HG03045 (cell line): ENCODE measurements around the gene IFT20.
A peak's percentile ranks its signal among the peaks of the same experiment; 100 is the strongest.

Source experiments
- ATAC-seq: cut with Tn5 transposase; IDR thresholded peaks from one replicate; pipeline ENCODE4 v1.9.1; 2021; ENCODE audit warnings: mild to moderate bottlenecking, moderate library complexity; ENCODE audit not compliant: unreplicated experiment

Gene IFT20

DNA sequence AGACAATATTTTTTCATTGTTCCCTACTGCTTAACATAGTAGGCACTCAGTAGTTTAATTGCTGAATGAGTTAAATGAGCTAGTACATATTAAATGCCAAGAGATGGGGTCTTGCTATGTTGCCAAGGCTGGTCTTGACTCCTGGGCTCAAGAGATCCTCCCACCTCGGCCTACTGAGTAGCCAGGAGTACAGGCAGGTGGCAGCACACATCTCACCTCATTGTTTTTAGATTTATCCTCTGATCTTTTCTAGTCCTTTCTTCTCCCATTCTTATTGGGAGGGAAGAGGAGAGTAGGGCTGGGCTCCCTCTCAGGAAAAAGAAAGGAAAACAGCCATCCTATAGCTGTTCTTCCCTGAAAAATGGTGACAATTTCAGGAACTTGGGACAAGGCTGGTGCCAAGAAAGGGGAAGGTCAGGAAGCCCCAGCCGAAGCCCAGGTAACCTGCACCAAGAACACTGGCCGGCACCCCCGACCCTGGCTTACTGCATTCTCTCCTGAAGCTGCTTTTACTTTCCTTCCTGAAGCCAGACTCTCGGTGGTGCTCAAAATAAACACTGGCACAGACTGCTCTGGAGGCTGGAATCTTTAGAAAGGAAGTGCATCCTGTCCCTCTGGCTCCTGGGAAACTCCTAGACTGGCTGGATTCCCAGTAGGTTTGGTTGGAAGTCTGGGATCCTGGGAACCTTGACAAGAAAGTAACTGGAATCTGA, 2.9 kb upstream of the IFT20 start:
- no peak for ATAC-seq

DNA sequence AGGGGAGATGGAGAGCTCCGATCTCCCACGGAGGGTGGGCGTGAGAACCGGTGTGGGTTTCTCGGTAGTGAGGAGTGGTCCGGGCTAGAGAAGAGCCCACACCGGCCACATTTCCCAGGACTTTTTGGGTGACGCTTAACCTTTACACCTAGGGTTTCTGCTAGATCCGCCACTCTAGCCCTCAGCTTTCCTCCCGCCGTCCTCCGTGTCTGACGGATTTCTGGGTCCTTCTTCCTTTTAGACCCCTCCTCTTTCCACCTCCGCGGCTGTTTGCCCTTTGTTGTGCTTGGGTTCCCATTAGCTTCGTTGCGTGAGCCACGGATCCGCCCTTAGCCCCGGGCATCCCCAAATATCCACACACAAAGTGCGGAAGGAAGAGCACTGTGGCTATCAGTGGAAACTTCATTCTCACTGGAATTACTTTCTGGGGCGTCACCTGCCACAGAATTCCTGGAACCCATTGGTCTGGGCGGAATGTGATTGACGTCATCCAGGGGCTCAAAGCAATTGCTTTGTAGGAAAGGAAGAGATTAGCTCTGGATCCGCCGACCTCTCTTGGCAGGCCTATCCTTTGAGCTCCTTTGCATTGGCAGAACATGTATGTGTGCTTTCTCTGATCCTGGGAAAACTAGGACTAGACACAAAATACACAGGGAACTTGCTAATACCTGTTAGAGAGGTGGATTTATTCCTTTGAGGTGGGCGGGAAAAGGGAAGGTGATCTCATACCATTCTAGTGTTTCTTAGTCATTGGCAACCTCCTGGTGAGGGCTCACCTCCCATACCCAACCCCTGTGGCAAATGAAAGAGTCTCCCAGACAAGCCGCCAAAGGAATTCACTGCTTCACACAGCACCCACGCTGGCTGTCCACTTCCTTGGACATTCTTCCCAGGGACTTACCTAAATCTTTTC, 943 bp upstream of the IFT20 start:
- no peak for ATAC-seq

GRCh38 chr17:28334666-28335200, 539 bp downstream of the IFT20 start:
- no peak for ATAC-seq

DNA sequence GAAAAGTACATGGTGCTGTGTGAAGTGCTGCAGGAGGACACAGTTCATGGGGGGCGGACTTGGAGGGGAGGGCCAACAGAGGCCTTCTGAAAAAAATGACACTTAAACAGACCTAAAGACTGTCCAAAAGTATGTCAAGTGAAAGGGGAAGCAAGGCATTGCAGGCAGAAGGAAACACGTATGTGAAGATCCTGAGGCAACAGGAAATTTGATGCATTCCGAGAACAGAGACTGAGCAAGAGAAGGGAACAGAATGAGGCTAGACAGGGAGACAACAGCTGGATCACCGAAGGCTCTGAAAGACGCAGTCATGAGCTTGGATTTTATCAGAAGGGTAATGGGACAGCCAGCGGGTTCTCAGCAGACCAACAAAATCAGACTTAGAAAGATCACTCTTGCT, 1.1 kb downstream of the IFT20 start:
- ATAC-seq: no peak

DNA sequence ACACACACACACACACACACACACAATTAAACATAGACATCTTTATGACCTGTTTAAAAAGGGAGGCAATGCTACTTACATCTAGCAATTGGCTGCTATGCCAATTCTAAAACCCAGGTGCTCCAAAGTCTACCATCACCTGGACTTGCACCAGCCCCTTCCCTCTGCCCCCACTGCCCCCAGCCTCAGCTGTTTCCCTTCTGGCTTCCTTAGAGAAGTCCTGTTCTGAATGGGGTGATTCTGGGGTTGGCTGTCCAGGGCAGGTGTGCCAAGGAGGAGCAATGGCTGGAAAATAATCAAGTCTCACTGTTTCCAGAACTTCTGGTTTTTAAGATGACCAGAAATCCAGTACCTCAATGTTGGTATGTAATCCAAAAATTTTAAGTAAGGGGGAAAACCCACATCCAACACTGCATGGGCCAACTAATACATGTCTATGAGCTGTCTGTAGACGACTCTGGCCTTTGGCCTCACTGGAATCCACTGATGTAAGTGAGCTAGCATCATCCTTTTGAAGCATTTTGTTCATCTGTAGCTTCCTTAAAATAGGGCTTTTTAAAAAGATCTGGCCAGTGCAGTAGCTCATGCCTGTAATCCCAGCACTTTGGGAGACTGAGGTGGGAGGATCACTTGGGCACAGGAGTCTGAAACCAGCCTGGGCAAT, 2.1 kb downstream of the IFT20 start:
- ATAC-seq: no peak

DNA sequence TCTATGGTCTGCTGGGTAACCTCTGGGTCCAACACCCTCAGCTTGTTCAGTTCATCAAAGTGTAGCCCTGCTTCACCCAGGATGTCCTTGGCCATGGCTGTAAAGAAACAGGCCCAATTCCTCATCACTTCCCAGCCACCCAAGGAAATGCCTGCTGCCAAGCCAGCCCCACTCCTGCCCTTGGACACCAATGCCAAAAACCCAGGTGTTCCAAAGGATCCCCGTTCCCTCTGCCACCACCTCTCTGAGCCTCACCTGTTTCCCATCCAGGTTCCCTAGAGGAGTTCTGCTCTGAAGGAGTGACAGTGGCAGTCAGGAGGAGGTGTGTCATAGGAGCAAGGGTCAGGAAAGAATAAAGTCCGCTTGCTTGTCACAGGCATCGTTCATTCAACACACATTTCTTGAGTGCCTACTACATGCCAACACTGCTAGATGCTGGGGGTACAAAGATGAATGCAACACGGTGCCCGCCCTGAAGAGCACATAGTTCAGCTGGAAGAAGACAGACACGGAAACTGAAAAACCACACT, 3.3 kb downstream of the IFT20 start:
- ATAC-seq: no peak

GRCh38 chr17:28330671-28331070, 4.6 kb downstream of the IFT20 start:
- ATAC-seq: no peak

DNA sequence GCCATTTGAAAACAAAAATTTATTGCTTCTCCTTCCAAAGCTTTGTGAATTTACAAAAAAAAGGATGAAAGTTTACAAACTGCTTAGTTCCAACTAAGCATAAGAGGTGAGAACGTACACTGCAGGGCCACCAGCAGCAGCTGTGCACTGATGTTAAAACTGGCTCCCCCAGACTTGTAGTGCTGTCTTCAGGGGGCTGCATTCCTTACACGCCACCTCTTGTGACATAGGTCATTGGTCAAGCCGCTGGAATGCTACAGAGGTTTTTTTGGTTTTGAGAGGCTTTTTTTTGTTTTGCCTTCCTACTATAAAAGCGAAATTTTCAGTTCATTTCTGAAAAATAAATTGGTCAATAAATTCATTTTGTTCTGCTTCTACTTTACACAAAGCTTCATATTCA, 6.9 kb downstream of the IFT20 start:
- no peak for ATAC-seq

DNA sequence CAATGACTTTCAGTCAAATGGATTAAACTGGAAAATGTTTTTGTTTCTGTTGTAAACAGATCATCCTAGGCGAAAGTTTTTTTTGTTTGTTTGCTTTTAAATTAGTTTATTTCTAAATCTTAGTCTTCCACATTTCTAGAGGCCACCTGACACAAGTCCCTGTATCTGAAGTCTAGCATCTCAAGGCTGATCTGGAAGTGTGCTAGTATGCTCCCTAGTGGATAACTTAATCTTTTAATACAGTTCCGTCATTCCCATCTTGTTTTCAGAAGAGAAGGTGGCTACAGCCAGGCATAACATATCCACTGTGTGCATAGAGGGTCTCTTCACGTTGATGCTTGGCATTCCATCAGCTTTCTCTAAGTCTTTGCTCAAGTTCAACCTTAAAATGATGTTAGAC, 7.6 kb downstream of the IFT20 start:
- ATAC-seq: no peak

GRCh38 chr17:28327031-28327607, 8.2 kb downstream of the IFT20 start:
- no peak for ATAC-seq

DNA sequence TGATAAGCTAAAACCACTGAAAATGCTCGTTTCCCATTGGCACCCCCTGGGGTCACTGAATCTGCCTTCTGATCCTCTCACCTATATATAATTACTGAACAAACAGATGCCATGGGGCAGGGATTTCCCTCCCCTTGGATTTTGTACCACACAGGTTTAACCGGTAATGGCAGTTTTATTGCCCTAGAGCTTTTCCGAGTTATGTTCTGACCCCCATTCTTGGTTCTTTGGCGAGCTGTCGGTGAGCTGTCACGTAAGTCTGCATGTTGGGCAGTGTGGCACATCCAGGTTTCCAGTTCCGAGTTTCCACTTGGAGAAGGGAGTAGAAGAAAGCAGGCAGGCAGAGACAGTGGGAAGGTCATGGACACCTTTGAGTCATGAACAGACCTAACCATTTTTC, 9.2 kb downstream of the IFT20 start:
- ATAC-seq: no peak

DNA sequence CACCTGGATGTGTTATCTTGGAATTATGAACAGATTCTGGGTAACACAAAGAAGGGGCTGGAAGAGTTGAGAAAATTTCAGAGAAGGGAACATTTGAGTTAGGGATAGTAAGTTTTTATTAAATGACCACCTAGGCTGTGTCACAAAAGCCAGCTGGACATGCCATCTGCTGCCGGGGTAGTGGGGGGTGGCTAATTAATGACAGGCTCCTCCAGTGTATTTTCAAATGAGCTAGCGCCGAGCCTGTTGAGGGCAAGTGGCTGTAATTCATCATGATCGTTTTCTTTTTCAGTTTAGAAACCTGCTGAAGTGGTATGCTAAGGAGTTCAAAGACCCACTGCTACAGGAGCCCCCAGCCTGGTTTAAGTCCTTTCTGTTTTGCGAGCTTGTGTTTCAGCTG, 10.1 kb downstream of the IFT20 start:
- ATAC-seq: no peak

GRCh38 chr17:28324781-28325180, 10.5 kb downstream of the IFT20 start:
- no peak for ATAC-seq

- ATAC-seq: no peak
Measured at GRCh38 chr17:28324267-28324745, 11.0 kb downstream of the IFT20 start.

- ATAC-seq: no peak
Measured at GRCh38 chr17:28320215-28321061, 14.8 kb downstream of the IFT20 start.

- no peak for ATAC-seq
Measured at GRCh38 chr17:28319598-28319935, 15.7 kb downstream of the IFT20 start.

DNA sequence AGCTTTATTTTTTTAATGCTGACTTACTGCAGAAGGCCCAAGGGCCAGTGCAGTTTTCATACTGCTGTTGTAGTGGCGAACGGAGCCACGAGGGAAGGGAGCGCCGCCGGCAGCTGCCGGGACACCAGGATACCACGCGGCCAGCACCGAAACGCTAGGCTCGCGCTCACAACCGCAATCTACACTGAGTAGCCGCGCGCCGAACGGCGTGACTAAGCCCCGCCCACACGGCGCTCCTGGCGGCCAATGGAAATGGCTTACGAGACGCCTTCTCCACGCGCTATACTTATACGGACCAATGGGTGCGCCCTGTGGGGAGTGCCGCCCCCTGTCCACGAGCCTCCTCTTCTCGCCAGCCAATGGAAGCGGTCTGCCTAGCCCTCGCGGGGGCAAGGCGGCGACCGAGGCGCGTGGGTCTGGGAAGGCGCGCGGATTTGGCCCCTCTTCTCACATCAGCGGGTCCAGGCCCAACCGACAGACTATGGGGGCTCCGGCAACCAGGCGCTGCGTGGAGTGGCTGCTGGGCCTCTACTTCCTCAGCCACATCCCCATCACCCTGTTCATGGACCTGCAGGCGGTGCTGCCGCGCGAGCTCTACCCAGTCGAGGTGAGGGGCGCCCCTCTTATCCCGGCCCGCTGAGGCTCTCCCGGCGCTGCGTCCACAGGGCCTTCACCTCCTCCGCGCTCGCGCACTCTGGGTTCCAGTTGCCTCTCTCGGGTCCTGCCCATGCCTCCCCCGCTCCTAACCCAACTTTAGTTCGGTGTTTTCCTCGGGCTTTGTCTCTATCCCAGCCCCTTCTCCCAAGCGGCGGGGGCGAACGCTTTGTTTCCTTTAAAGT, 16.3 kb downstream of the IFT20 start, which contains the start of gene TMEM97:
Gene TMEM97, plus strand, starts transcription at position 442 of the 839 bp plus-strand sequence. Its CDS starts 40 bp downstream, at position 482.
- peak; percentile 98 for ATAC-seq

DNA sequence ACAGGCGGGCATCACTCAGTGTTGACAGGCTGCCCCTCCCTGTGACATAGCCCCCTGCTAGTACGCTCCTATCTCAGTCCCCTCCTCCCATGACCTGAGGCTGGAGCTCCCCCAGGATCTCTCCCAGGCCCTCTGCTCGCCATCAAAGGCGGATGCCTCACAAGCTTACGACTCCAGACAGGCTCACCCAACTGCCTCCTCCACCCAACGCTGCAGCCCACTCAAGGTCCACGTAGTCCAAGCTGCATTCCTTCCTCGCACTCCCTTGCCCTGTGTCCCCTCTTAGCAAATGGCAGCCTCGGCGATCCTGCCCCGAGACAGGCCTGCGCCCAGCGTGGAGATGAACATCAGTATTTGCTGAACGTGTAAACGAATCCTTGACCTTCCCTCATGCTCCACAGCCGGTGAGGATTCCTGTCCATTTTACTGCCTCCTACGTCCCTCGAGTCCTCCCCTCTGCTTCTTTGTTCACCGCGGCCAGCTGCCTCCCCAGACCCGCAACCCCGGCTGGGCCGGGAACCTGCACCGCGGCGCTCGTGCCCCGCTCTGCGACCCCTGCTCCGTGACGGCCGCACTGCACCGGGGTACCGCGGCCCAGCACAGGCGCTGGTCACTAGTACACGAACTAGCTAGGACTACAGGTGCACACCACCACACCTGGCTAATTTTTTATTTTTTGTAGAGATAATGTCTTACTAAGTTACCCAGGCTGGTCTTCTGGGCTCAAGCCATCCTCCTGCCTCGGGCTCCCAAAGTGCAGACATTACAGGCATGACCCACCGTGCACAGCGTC, 17.1 kb downstream of the IFT20 start:
- ATAC-seq: peak; percentile 17
